Keratinocyte (primary cell): Measurements from ENCODE around the gene TMEM134. TPM values are rescaled to one million over a fixed set of nuclear protein-coding genes. Genes with fewer than 3 reads are reported as not detected.

Experiments
- DNase-seq: peaks from one replicate; pipeline ENCODE4 v3.0.0-alpha.2; 2011; ENCODE audit warnings: low read depth, missing footprints, low spot score
- FAIRE-seq: peaks from 2 replicates; lab custom pipeline; 2011; peaks lifted over from hg19 to GRCh38; lab: Jason Lieb, UNC
- H2AFZ ChIP-seq: 2 replicates; pipeline ENCODE4 v1.6.0; 2012; ENCODE audit warnings: low read length, control low read depth, inconsistent platforms; ENCODE audit not compliant: control insufficient read depth
- H3K27ac ChIP-seq: 2 replicates; pipeline ENCODE4 v1.5.1; 2011; ENCODE audit warnings: low read length; ENCODE audit not compliant: control insufficient read depth, insufficient read depth
- H3K27me3 ChIP-seq: 3 replicates; pipeline ENCODE4 v1.6.0; 2011; ENCODE audit warnings: low read length; ENCODE audit not compliant: control insufficient read depth, insufficient read depth; ENCODE audit errors: extremely low read depth
- H3K36me3 ChIP-seq, 2 experiments: 2 replicates in 1 of 2; 3 replicates in 1 of 2; pipeline ENCODE4 v1.5.1; 2011; ENCODE audit warnings: low read length in 2 of 2, mild to moderate bottlenecking in 1 of 2; ENCODE audit not compliant: control insufficient read depth in 2 of 2, insufficient read depth in 2 of 2; ENCODE audit errors: extremely low read depth in 1 of 2
- H3K4me1 ChIP-seq: 3 replicates; pipeline ENCODE4 v1.5.1; 2011; ENCODE audit warnings: low read length; ENCODE audit not compliant: control insufficient read depth, insufficient read depth; ENCODE audit errors: extremely low read depth
- H3K4me2 ChIP-seq: 3 replicates; pipeline ENCODE4 v1.6.0; 2011; ENCODE audit warnings: low read depth, low read length; ENCODE audit not compliant: control insufficient read depth, insufficient read depth; ENCODE audit errors: extremely low read depth
- H3K4me3 ChIP-seq, 3 experiments: fragments of 200-600 bp in 1 of 3; sonication (generic) in 1 of 3; 2 replicates in 2 of 3; 3 replicates in 1 of 3; pipeline ENCODE4 v1.5.1; 2011 to 2016; ENCODE audit warnings: low read length in 3 of 3, mild to moderate bottlenecking in 3 of 3, control low read depth in 2 of 3, inconsistent platforms in 1 of 3, low read depth in 1 of 3, mixed read lengths in 1 of 3, mixed run types in 1 of 3, moderate library complexity in 1 of 3; ENCODE audit not compliant: control insufficient read depth in 2 of 3, insufficient read depth in 2 of 3; ENCODE audit errors: extremely low read depth in 1 of 3
- H3K79me2 ChIP-seq: 2 replicates; pipeline ENCODE4 v1.6.0; 2012; ENCODE audit warnings: low read length; ENCODE audit not compliant: control insufficient read depth, insufficient read depth
- H3K9ac ChIP-seq: 3 replicates; pipeline ENCODE4 v1.6.0; 2011; ENCODE audit warnings: low read length; ENCODE audit not compliant: control insufficient read depth, insufficient read depth; ENCODE audit errors: extremely low read depth
- H3K9me1 ChIP-seq: 3 replicates; pipeline ENCODE4 v1.6.0; 2011; ENCODE audit warnings: low read length; ENCODE audit not compliant: control insufficient read depth, insufficient read depth; ENCODE audit errors: extremely low read depth
- H3K9me3 ChIP-seq: 2 replicates; pipeline ENCODE4 v1.5.1; 2012; ENCODE audit warnings: low read depth, low read length; ENCODE audit not compliant: control insufficient read depth
- H4K20me1 ChIP-seq: 3 replicates; pipeline ENCODE4 v1.6.0; 2011; ENCODE audit warnings: low read length; ENCODE audit not compliant: control insufficient read depth, insufficient read depth; ENCODE audit errors: extremely low read depth
- EZH2 ChIP-seq: IDR thresholded peaks from one replicate; pipeline ENCODE4 v1.6.1; 2012; ENCODE audit warnings: inconsistent platforms, mild to moderate bottlenecking, low read length, moderate library complexity
- dilution Hi-C: fragments of 300-500 bp; cut with MboI; formaldehyde crosslinking; loops from one replicate; pipeline ENCODE4 v1.7.0; 2020; ENCODE audit warnings: low sequenced_read_pairs; ENCODE audit not compliant: extremely low pct_ligation_motif_present
- polyA plus RNA-seq, 5 experiments: library from polyadenylated mRNA; depleted of rRNA in 3 of 5; stranded (reverse) in 3 of 5; stranded (forward) in 1 of 5; unstranded in 1 of 5; fragments of >200 nt; gene quantifications; 1 replicate in 1 of 5; 2 replicates in 3 of 5; 3 replicates in 1 of 5; pipeline versions ENCODE4 v1.2.1 to v1.2.3, GENCODE V29; 2011 to 2012; ENCODE audit warnings: missing spikeins in 2 of 5, low read depth in 1 of 5, low replicate concordance in 1 of 5
- TF ChIP-seq, protein P1 (sequence below), 3 experiments: IDR thresholded peaks in 1 of 3; conservative IDR thresholded peaks in 1 of 3; optimal IDR thresholded peaks in 1 of 3; 2 replicates in 2 of 3; 3 replicates in 1 of 3; pipeline versions ENCODE3 to v1.5.1; 2011; ENCODE audit warnings: low read length in 3 of 3, mild to moderate bottlenecking in 3 of 3, moderate library complexity in 2 of 3, control low read depth in 1 of 3, inconsistent platforms in 1 of 3; ENCODE audit not compliant: insufficient read depth in 2 of 3; ENCODE audit errors: extremely low read depth in 1 of 3

Gene TMEM134
- polyA plus RNA-seq, 1 donor (not counting 4 experiments of a cell fraction or from before 2014, with no cell fraction given): 24.7 TPM

DNA sequence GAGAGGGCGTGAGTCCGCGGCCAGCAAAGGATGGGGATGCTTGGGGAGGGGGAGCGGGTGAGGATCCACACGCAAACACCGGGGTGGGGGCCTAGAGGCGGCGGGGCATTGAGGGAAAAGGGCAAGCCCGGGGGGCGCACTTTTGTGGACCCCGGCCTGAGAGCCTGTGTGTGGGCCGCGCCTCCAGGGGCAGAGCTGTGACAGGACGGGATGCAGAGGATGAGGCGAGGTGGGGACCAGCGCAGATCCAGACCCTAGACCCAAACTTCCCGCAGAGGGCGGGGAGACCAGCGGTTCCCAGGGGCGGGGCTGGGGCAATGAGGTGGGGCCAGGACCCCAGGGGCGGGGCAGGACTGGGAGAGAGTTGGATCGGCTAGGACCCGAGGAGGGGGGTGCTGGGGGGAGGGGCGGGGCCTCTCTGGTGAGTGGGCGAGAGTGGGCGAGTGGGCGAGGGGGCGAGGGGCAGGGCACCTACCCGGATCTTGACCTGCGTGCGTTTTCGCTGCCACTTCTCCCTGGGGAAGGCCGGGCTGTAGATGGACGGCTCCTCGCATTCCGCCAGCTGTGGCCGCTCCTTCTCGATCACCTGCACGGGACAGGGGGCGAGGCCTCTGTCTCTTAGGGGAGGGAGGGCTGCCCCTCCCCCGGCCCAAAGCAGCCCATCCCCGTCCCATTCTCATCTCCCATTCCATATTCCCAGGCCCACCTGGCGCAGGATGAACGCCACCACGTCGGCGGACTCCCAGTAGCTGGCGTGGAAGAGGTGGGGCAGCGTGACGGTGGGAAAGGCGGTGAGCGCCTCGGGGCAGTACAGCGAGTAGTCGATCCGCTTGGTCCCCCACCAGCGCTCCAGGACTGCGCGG lies 25.6 kb upstream of the TMEM134 start:
- Histone ChIP-seq H3K4me3 (no peak overlapping the region), H3K79me2 (no peaks in the 10 kb centered on the region), H3K27me3 (no peaks in the 10 kb centered on the region), H3K9me1 (no peaks in the 10 kb centered on the region), H3K9me3 (no peaks in the 10 kb centered on the region), H2AFZ (no peak overlapping the region), H3K4me1 (no peaks in the 10 kb centered on the region), H3K27ac (no peak overlapping the region), H4K20me1 (no peaks in the 10 kb centered on the region), H3K36me3 (peaks cover 14 to 28% of the 10 kb centered on the region in 2 experiments), H3K9ac (no peak overlapping the region), H3K4me2 (no peak overlapping the region)
- dilution Hi-C loops: no loop called here
- TF ChIP-seq EZH2: no peak
- TF ChIP-seq, protein P1, sequence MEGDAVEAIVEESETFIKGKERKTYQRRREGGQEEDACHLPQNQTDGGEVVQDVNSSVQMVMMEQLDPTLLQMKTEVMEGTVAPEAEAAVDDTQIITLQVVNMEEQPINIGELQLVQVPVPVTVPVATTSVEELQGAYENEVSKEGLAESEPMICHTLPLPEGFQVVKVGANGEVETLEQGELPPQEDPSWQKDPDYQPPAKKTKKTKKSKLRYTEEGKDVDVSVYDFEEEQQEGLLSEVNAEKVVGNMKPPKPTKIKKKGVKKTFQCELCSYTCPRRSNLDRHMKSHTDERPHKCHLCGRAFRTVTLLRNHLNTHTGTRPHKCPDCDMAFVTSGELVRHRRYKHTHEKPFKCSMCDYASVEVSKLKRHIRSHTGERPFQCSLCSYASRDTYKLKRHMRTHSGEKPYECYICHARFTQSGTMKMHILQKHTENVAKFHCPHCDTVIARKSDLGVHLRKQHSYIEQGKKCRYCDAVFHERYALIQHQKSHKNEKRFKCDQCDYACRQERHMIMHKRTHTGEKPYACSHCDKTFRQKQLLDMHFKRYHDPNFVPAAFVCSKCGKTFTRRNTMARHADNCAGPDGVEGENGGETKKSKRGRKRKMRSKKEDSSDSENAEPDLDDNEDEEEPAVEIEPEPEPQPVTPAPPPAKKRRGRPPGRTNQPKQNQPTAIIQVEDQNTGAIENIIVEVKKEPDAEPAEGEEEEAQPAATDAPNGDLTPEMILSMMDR (optimal IDR thresholded peaks at IDR 0.05 in 1 of 3, IDR thresholded peaks at IDR 0.05 in 1 of 3, conservative IDR thresholded peaks at IDR 0.05 in 1 of 3; ENCODE audit: extremely low read depth in 1 of 3, insufficient read depth in 2 of 3, low read length in 3 of 3): no peak
- no peak for FAIRE-seq
- no peak for DNase-seq

DNA sequence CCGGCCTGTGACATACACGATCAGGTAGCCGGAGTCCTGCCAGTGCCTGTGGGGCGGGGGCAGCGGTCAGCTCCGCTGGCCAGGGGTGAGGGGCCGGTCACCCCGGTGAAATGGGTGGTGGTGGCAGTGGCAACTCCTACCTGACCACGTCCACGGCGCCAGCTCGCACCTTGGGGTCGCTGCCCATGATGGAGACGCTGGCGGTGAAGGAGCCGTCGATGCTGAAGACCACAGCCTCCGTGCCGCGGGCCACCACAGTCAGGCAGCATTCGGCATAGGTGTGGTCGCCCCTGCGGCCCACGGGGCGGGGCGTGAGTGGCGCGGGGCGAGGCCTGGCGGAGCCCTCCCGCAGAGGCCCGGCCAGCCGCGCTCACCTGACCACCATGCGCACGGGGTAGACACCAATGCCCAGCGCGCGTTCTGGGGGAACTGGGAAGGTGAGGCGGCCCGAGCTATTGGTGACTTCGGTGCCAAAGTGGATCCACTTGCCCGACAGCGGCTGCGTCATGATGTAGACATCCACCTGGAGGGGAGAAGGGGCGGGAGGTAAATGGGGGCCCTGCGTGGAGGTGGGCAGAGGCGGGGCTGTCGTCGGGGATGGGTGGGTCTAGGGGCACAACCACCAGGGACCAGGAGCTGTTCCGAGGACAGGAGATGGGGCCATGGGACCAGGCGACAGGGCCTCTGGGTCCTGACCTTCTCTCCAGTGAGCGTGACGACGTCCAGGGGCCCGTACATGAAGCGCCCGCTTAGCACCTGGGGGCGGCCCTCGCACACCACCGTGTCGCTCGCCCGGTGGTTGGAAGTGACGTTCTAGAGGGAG lies 24.7 kb upstream of the TMEM134 start:
- Histone ChIP-seq H3K36me3 (peaks cover 16 to 30% of the 10 kb centered on the region in 2 experiments), H3K9me3 (no peaks in the 10 kb centered on the region), H2AFZ (no peak overlapping the region), H3K4me2 (no peak overlapping the region), H3K79me2 (no peaks in the 10 kb centered on the region), H3K9me1 (no peaks in the 10 kb centered on the region), H3K27ac (no peak overlapping the region), H3K4me3 (no peak overlapping the region), H4K20me1 (no peaks in the 10 kb centered on the region), H3K9ac (no peak overlapping the region), H3K27me3 (no peaks in the 10 kb centered on the region), H3K4me1 (no peaks in the 10 kb centered on the region)
- FAIRE-seq: no peak
- no peak for DNase-seq
- dilution Hi-C loops: no loop called here
- TF ChIP-seq, protein P1 (optimal IDR thresholded peaks at IDR 0.05 in 1 of 3, IDR thresholded peaks at IDR 0.05 in 1 of 3, conservative IDR thresholded peaks at IDR 0.05 in 1 of 3; ENCODE audit: extremely low read depth in 1 of 3, insufficient read depth in 2 of 3, low read length in 3 of 3): no peak
- no peak for TF ChIP-seq EZH2
